GM18868 (cell line): ENCODE data around the gene CEP89.
"Not testable (repeated sequence)": the region's sequence is repeated elsewhere in the genome, so short reads cannot be mapped to it uniquely, and the experiment has no call there.

Experiments used
- ATAC-seq: cut with Tn5 transposase; IDR thresholded peaks from one replicate; pipeline ENCODE4 v1.9.1; 2021; ENCODE audit warnings: mild to moderate bottlenecking, moderate library complexity; ENCODE audit not compliant: unreplicated experiment

CEP89 gene

DNA sequence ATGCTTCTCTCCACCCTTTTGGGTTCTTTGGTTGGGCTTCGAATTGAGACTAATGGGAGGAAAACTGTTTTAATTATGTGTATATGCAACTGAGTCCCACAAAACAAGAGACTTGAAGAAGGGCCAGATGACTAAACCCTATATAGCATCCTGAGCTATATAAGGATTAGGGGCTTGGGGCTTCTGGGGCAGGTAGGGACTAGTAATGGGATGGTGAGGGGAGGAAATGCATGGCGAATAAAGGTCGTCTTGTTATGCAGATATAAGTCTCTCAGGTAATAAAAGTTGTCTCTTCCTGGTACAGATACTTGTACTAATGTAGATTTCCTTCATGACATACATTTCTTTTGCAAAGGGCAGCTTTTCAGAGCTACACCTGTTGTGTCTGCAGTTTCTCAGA, 99.4 kb downstream of the CEP89 start:
- no peak for ATAC-seq

- ATAC-seq, result no peak
Observed at GRCh38 chr19:32870981-32871451, 100.7 kb downstream of the CEP89 start.

DNA sequence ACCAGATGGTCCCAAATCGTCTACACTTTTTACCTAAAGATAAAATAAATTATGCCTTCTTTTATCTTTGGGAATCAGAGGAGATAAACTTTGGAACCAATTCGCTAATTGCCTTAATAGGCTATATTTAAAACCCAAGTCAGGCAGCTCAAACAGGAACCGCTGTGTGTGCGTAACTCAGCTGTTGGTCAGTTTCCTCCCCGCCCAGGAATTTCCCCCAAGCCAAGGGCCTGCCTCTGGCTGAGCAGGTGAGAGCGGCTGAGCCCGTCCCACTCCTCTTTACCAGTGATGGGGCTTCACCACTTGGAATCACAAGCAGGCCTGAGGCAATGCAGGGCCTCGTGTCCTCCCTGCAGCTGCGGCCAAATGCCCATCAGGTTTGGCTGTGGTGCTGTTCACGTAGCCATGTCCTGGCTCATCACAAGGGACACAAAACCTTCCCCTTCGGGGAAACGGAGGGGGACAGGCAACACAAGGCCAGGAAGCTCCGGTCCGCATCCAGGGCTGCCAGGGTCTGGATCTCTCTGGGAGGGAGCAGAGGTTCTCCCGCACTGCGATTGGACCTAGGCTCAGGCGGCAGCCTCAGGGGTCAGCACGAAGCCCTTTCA, 101.7 kb downstream of the CEP89 start:
- ATAC-seq, result no peak

- no peak for ATAC-seq
Observed at GRCh38 chr19:32869369-32869965, 102.3 kb downstream of the CEP89 start, which contains the start of gene SLC7A9. SLC7A9 (minus strand) TSS chr19:32869767; CDS start chr19:32868534, 1,233 bp downstream.

- ATAC-seq, result no peak
Observed at GRCh38 chr19:32868206-32868950, 103.4 kb downstream of the CEP89 start.

GRCh38 chr19:32867436-32867835, 104.3 kb downstream of the CEP89 start:
- ATAC-seq, result not testable (repeated sequence)

- ATAC-seq, result no peak
Observed at GRCh38 chr19:32866564-32867265, 105.0 kb downstream of the CEP89 start.

DNA sequence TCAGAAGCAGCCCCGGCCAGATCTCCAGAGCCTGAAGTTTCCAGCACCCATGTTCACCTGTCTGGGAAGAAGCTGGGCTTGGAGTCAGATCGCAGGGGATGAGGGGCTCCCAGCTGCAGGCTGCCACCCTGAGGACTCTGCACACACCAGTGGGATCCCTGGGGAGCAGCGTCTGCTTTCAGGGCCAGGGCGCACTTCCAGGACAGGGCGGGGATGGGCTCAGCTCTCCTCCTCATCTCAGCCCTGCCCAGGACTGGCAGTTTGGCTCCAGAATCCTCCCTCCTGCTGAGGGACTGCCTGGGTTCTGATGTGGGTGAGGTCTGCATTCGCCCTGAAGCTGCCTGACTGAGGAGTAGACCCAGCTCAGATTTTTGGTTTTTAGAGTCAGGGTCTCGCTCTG, 105.7 kb downstream of the CEP89 start:
- ATAC-seq, result no peak

DNA sequence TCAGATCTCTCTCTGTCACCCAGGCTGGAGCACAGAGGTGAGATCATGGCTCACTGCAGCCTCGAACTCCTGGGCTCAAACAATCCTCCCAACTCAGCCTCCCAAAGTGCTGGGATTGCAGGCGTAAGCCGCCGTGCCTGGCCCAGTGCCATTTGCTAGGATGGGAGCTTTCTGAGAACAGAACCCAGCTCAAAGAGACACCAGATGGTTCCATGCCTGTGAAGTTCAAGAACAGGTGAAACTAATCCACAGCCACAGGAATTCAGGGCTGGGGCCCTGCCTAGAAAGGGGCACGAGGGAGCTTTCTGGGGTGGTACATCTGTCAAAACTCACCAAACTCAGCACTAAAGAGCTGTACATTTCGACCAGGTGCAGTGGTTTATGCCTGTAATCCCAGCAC, 106.4 kb downstream of the CEP89 start:
- no peak for ATAC-seq

DNA sequence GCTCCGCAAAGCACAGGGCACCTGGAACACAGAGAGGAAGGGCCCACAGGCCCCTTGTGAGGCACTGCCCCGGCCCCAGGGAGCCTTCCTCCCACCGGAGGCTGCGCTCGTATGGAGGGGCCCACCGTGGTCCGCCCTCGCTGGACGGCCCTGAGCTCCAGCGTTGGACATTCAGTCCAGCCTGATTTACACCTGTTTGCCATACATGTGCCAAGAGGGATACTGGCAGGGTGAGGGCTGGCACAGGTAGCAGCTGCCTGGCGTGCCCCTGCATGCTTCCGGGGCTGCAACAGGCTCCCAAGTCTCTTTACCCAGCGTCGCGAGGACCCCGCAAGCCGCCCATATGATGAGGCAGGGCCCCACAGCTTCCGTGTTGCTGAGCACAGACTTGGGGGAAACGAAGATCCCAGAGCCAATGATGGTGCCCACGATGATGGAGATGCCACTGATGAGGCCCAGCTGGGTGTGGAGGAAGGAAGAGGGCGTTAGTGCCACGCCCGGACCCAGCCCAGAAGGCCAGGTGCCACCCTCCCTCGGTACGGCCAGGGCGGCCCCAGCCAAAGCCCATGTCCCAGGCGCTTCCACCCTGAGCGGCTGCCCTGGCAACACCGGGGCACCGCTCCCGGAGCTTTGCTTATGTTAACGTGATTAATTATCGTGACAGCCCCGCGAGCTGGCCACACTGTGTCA, 107.3 kb downstream of the CEP89 start:
- no peak for ATAC-seq

GRCh38 chr19:32863841-32864240, 107.9 kb downstream of the CEP89 start:
- no peak for ATAC-seq

GRCh38 chr19:32863301-32863700, 108.5 kb downstream of the CEP89 start:
- ATAC-seq, result no peak

GRCh38 chr19:32862741-32863140, 109.0 kb downstream of the CEP89 start:
- no peak for ATAC-seq

- ATAC-seq, result no peak
Observed at GRCh38 chr19:32862173-32862572, 109.6 kb downstream of the CEP89 start.

- no peak for ATAC-seq
Observed at GRCh38 chr19:32861596-32861995, 110.2 kb downstream of the CEP89 start.

GRCh38 chr19:32859591-32859990, 112.2 kb downstream of the CEP89 start:
- no peak for ATAC-seq

- no peak for ATAC-seq
Observed at GRCh38 chr19:32858559-32858958, 113.2 kb downstream of the CEP89 start.

- no peak for ATAC-seq
Observed at GRCh38 chr19:32858155-32858554, 113.6 kb downstream of the CEP89 start.

DNA sequence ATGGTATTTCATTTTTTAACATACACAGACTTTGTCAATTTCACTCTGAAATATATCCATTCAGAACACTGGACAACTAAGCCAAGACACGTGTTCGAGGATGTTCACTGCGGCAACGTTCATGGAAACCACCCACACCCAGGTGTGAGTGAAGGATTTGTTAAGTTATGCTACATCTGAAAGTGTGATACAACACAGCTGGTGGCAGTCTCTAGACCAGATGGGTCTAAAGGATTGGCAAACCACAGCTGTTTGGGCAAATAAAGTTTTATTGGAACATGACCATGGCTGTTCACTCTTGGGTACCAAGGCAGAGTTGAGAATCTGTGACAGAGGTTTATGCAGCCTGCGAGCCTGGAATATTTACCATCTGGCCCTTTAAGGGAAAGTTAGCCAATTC, 114.2 kb downstream of the CEP89 start:
- ATAC-seq, result no peak

DNA sequence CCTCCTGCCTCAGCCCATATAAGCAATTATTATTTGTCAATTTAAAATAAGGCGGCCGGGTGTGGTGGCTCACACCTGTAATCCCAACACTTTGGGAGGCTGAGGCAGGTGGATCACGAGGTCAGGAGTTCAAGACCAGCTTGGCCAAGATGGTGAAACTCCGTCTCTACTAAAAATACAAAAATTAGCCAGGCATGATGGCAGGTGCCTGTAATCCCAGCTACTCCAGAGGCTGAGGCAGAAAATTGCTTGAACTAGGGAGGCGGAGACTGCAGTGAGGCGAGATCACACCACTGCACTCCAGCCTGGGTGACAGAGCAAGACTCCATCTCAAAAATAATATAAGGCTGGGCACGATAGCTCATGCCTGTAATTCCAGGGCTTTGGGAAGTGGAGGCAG, 114.9 kb downstream of the CEP89 start:
- ATAC-seq, result not testable (repeated sequence)

- no peak for ATAC-seq
Observed at GRCh38 chr19:32852216-32852615, 119.5 kb downstream of the CEP89 start.
